Thoracic aorta (tissue), 2 donors: ENCODE results near the gene MMP20. TPM values are rescaled to one million over a fixed set of nuclear protein-coding genes. Genes with fewer than 3 reads are reported as not detected.
"Not testable (repeated sequence)": the region's sequence is repeated elsewhere in the genome, so short reads cannot be mapped to it uniquely, and the experiment has no call there.

ENCODE experiments used
- ATAC-seq: fragments of 150-250 bp; one replicate; pipeline ENCODE4 v1.8.0; 2017; ENCODE audit warnings: low read depth; ENCODE audit not compliant: insufficient number of reproducible peaks, low FRiP score
- DNase-seq: peaks from one replicate; pipeline ENCODE4 v3.0.0-alpha.2; 2020; ENCODE audit warnings: low spot score
- H3K27ac ChIP-seq, 2 donors: fragments of 200-600 bp; sonication (generic); 1 replicate in 1 of 2; 2 replicates in 1 of 2; pipeline ENCODE4 v1.5.1; 2016; ENCODE audit warnings: mild to moderate bottlenecking in 2 of 2, moderate library complexity in 2 of 2
- H3K27me3 ChIP-seq: fragments of 200-600 bp; sonication (generic); replicated peaks from 2 replicates; pipeline ENCODE4 v1.6.0; 2016; ENCODE audit warnings: mild to moderate bottlenecking; ENCODE audit not compliant: insufficient read depth
- H3K36me3 ChIP-seq: fragments of 200-600 bp; sonication (generic); one replicate; pipeline ENCODE4 v1.5.1; 2016
- H3K4me1 ChIP-seq, 2 donors: fragments of 200-600 bp; sonication (generic); 1 replicate in 1 of 2; 2 replicates in 1 of 2; pipeline versions ENCODE4 v1.5.1 to v1.6.0; 2016; ENCODE audit warnings: low read depth in 2 of 2, mild to moderate bottlenecking in 1 of 2; ENCODE audit not compliant: control insufficient read depth in 1 of 2
- H3K4me3 ChIP-seq: fragments of 200-600 bp; sonication (generic); 2 replicates; pipeline ENCODE4 v1.5.1; 2016; ENCODE audit warnings: mild to moderate bottlenecking
- H3K9me3 ChIP-seq: fragments of 200-600 bp; sonication (generic); 2 replicates; pipeline ENCODE4 v1.5.1; 2016
- total RNA-seq, 2 donors: library from RNA; depleted of rRNA; stranded (reverse); fragments of >200 nt; gene quantifications; one replicate each; pipeline versions ENCODE4 v1.1.0 to v1.2.3, GENCODE V29; 2016
- TF ChIP-seq, protein P1 (sequence below): fragments of 200-600 bp; sonication (generic); IDR thresholded peaks from one replicate; pipeline ENCODE4 v1.5.1; 2019; ENCODE audit warnings: antibody characterized with exemption

MMP20 gene
- total RNA-seq, 2 donors from 2014 or later, result not detected

DNA sequence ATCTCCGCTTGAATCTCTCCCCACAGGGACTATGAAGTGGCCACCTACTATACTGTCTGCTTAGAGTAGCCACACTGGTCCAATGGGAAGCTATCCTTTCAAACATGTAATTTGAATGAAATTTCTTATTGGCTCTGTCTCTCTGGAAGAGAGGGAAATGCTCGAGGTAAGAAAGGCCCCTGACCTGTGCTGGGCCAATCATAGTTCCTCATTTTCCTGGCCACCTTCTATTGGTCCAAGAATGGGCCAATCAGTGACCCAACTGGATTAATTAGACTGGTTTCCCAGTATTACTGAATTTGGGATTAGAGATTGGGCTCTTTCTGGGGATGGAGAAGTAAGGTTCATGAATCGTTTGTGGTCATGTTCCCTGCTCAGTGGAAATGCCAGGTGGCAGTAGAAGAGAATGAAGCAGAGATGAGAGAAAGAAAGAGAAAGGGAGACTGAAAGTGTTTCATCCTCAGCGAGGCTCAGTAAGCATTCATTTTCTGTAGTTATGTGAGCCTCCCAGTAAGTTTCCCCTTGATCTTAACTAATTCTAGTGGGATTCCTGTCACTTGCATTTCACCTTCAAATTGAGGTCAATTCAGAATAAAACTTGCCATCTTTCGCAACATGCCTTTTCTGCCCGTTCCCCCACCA, 8.4 kb upstream of the MMP20 start:
- Histone ChIP-seq H3K27ac (no peak overlapping the region), H3K4me1 (no peaks in the 10 kb centered on the region), H3K27me3 (no peaks in the 10 kb centered on the region), H3K9me3 (no peaks in the 10 kb centered on the region), H3K4me3 (no peak overlapping the region), H3K36me3 (no peaks in the 10 kb centered on the region)
- TF ChIP-seq, protein P1, sequence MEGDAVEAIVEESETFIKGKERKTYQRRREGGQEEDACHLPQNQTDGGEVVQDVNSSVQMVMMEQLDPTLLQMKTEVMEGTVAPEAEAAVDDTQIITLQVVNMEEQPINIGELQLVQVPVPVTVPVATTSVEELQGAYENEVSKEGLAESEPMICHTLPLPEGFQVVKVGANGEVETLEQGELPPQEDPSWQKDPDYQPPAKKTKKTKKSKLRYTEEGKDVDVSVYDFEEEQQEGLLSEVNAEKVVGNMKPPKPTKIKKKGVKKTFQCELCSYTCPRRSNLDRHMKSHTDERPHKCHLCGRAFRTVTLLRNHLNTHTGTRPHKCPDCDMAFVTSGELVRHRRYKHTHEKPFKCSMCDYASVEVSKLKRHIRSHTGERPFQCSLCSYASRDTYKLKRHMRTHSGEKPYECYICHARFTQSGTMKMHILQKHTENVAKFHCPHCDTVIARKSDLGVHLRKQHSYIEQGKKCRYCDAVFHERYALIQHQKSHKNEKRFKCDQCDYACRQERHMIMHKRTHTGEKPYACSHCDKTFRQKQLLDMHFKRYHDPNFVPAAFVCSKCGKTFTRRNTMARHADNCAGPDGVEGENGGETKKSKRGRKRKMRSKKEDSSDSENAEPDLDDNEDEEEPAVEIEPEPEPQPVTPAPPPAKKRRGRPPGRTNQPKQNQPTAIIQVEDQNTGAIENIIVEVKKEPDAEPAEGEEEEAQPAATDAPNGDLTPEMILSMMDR, result no peak
- DNase-seq (no peak), ATAC-seq (no peak)

DNA sequence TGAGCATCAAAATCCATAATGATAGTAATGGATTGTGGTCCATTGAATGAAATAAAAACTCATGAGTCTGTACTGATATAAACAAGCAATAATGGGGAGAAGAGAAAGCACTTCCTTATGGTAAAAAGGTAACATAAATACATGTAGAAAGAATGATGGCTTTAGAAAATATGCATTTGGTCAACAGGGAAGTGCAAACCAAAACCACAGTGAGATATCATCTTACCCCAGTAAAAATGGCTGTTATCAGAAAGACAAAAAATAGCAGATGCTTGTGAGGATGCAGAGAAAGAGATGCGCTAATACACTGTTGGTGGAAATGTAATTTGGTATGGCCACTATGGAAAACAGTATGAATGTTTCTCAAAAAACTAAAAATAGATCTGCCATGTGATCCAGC, 6.9 kb upstream of the MMP20 start:
- DNase-seq (no peak), ATAC-seq (no peak)
- Histone ChIP-seq H3K4me3 (no peak overlapping the region), H3K9me3 (no peaks in the 10 kb centered on the region), H3K4me1 (no peaks in the 10 kb centered on the region), H3K27me3 (no peaks in the 10 kb centered on the region), H3K36me3 (no peaks in the 10 kb centered on the region), H3K27ac (no peak overlapping the region)
- TF ChIP-seq, protein P1, result no peak

DNA sequence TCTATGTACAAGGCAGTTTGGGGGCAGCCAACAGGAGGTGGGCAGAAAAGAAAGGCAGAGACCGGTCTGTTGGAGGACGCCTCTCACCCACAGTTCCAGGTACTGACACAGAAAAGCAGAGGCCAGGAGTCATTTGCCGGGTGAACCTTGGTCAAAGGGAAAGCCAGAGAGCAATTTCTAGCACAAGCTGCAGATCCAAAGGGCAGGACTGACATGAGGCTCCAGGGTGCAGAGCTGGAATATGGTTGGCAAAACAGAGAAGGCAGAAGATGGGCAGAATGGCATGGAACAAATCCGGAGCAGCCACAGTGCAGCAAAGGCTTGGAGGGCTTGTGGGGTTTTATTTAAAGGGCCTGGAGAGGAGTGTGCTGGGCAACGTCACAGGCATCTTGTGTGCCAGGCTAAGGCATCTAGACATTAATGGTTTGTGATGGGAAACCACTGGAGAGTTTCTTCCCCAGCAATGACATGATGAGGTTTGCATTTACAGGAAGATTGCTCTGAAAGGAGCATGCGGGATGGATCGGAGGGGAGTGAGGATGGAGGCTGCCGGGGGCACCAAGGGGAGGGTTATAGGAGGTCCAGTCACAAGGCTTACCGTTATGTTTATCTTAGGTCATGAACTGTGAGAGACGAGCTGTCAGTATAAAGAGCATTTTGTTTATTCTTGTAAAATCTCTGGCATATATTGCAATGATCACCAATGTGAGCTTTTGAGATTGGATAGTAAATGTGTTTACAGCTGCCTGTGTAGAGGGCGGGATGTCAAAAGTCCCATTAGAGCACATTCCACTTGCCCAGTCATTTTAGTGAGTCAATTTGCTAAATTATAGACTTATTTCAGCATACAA, 5.7 kb upstream of the MMP20 start:
- ATAC-seq, result no peak

DNA sequence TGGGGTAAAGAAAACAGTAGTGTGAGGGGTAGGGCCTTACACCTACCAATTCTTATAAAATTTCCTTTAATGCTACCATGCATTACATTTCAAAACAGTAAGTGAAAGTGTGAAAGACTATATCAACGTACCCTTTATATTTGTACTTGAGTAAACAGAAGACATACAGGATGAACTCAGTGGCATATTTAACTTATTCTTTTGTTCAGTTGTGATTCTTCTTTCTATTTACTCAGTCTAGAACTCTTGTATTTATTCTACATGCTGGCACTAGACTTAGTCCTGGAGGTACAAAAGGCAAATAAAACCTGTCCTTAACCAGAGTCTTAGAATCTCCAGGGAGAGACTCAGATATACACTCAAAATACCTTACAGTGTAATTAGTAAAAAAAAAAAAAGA, 4.8 kb upstream of the MMP20 start:
- H3K36me3 ChIP-seq, H3K4me3 ChIP-seq, H3K27me3 ChIP-seq, ATAC-seq, H3K4me1 ChIP-seq, H3K9me3 ChIP-seq, H3K27ac ChIP-seq, DNase-seq: not testable (repeated sequence)

More for the DNA sequence above, 5.7 kb upstream of the MMP20 start:
- no peak for DNase-seq
- no peaks in the 10 kb centered on the region for H3K36me3 ChIP-seq
- no peaks in the 10 kb centered on the region for H3K27me3 ChIP-seq
- no peak overlapping the region for H3K27ac ChIP-seq
- H3K4me3 ChIP-seq, result no peak overlapping the region
- TF ChIP-seq, protein P1, result no peak
- no peaks in the 10 kb centered on the region for H3K9me3 ChIP-seq
- no peaks in the 10 kb centered on the region for H3K4me1 ChIP-seq

DNA sequence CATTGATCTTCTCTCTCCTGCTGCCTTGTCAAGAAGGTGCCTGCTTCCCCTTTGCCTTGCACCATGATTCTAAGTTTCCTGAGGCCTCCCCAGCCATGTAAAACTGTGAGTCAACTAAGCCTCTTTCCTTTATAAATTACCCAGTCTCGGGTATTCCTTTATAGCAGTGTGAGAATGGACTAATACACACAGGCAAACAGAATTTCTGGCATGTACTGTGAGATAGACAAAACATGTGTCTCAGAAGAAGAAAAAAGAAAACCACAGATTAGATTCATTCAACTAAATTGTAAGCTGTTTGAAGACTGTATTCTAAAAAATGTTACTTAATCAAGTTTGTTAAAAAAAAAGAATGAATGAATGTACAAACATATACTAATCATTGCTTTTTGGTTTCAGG, 1.5 kb upstream of the MMP20 start:
- ATAC-seq, result no peak
- no peaks in the 10 kb centered on the region for H3K9me3 ChIP-seq
- TF ChIP-seq, protein P1, result no peak
- H3K27me3 ChIP-seq, result no peaks in the 10 kb centered on the region
- H3K4me1 ChIP-seq, result no peaks in the 10 kb centered on the region
- no peaks in the 10 kb centered on the region for H3K36me3 ChIP-seq
- H3K4me3 ChIP-seq, result no peak overlapping the region
- H3K27ac ChIP-seq, result no peak overlapping the region
- DNase-seq, result no peak
